Left lobe of liver (tissue), 2 donors: ENCODE data around the gene ARMC8. TPM values are rescaled to one million over a fixed set of nuclear protein-coding genes. Genes with fewer than 3 reads are reported as not detected.

Experiments
- ATAC-seq: fragments of 200-7000 bp; cut with Tn5 transposase; one replicate; pipeline ENCODE4 v1.9.1; 2020; ENCODE audit warnings: mild to moderate bottlenecking, moderate library complexity
- DNase-seq: peaks from one replicate; pipeline ENCODE4 v3.0.0-alpha.2; 2020; ENCODE audit warnings: low spot score
- total RNA-seq: library from RNA; stranded (reverse); gene quantifications from one replicate; pipeline ENCODE4 v1.2.1, GENCODE V29; 2021
- donor health status: DM: no; HTN: no; CAD: no; lungs with moderate emphysema.
- donor health status: DM: no; HTN: yes; CAD: no.

Gene ARMC8
- total RNA-seq, 1 donor from 2014 or later: 14.0 TPM

- ATAC-seq: no peak
- no peak for DNase-seq
Measured at GRCh38 chr3:138297059-138297607, 110.0 kb downstream of the ARMC8 start.

DNA sequence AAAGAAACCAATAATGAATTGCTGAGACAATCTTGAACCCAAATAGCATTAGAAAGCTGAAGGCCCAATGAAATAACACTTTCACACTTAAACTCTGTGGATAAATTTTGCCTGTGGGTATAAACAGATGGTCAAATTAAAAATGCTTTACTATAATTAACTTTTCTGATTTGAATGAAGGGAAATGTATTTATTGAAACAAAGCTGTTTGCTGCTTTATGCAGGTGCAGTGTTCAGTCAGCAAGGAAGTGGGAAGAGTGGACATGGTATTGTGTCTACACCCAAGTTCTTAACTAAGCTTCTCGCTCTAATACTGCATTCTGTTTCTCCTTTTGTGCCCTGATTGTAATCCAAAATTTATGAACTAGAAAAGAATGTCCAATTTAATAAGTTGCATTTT is 110.8 kb downstream of the ARMC8 start:
- DNase-seq (no peak), ATAC-seq (no peak)

GRCh38 chr3:138300647-138301046 is 113.5 kb downstream of the ARMC8 start:
- ATAC-seq (no peak), DNase-seq (no peak)

- DNase-seq (no peak), ATAC-seq (no peak)
Measured at GRCh38 chr3:138303474-138303873, 116.4 kb downstream of the ARMC8 start.

- no peak for ATAC-seq
Measured at GRCh38 chr3:138307899-138308298, 120.8 kb downstream of the ARMC8 start.

DNA sequence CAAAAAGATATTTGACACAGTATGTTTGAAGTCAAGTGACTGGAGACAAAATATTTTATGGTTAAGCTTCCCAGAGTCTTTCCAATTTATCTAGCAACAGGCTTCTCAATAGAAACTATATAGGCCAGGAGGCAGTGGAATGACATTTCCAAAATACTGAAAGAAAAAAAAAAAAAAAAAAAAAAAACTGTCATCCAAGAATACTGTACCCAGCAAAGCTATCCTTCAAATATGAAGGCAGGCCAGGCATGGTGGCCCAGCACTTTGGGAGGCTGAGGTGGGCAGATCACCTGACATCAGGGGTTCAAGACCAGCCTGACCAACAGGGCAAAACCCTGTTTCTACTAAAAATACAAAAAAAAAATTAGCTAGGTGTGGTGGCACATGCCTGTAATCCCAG is 121.7 kb downstream of the ARMC8 start:
- DNase-seq (no peak), ATAC-seq (no peak)

More at GRCh38 chr3:138307899-138308298, 120.8 kb downstream of the ARMC8 start:
- no peak for DNase-seq

- DNase-seq: no peak
- ATAC-seq: no peak
Measured at GRCh38 chr3:138310494-138310893, 123.4 kb downstream of the ARMC8 start.

DNA sequence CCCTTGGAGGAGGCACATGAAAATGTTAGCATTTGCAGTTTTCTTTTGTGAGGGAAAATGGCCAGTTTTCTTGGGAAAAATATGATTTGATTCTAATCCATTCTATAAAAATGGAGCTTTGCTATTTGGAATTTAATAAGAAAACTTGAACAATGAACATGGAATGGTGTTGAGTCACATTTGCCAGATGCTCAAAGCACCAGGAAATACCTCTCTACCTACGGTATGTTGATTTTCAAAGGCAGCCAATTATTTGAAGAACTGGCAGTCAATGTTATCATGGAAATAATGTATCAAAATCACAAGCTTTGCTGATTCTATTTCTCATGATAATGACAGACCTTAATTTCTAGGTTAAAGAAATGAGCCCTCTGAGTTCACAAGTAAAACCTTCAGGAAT is 127.7 kb downstream of the ARMC8 start:
- no peak for DNase-seq
- no peak for ATAC-seq

DNA sequence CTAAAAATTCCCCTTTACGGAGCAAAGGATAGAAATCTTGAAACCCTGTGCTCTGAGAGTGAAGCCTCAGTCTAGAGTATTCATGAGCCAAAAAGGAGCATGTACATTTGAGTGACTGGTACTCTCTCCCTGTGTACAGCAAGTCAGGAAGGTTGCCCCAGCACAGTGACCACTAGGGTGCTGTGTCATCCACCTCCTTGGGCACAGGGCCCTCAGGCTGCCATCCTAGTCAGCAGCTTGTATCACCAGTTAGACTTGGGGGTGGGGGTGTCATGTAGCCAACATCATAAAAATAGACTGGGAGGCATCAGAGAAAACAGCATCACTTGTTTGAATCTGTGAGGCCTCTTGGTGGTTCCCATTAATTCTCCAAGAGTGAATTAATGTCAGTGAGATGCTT is 130.6 kb downstream of the ARMC8 start:
- no peak for DNase-seq
- no peak for ATAC-seq

- ATAC-seq: no peak
- no peak for DNase-seq
Measured at GRCh38 chr3:138323971-138324370, 136.9 kb downstream of the ARMC8 start.

DNA sequence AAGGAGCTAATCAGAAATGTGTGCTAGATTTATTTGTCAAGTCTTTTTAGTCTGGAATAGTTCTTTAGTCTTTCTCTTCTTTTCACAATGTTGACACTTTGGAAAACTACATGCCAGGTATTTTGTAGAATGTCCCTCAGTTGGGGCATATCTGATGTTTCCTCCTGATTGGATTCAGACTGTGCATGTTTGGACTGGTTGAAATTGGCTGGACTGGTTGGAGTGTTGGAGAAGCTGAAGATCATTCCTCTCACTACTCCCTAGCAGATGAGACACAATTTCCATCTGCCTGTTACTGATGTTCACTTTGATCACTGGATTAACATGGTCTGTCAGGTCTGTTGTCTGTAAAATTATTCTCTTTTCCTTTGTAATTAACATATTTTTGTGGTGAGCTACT is 138.9 kb downstream of the ARMC8 start:
- ATAC-seq: no peak
- DNase-seq: no peak

- DNase-seq: no peak
- ATAC-seq: no peak
Measured at GRCh38 chr3:138326866-138327595, 139.9 kb downstream of the ARMC8 start.

DNA sequence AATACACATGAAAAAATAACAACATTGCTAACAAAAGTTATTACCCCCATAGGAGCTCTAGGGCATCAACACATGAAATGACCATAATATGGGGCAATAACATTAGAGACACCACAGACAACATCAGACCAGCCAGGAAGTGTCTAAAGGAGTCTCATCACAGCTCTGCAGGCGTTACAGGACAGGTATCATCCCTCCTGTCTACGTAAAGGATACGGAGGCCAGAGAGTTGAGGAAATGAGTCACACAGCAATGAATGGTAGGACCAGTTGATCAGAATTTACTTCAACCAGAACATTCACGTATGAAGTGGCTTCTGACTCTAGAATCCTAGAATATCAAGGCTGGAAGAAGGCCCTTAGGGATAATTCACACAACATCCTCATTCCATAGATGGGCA is 140.7 kb downstream of the ARMC8 start:
- DNase-seq (no peak), ATAC-seq (no peak)

- ATAC-seq: no peak
- no peak for DNase-seq
Measured at GRCh38 chr3:138328341-138328740, 141.2 kb downstream of the ARMC8 start.

- DNase-seq: peak; percentile 80
- ATAC-seq: peak; percentile 92
Measured at GRCh38 chr3:138329127-138329983, 142.3 kb downstream of the ARMC8 start, which contains the start of gene NME9. Gene NME9 (minus strand): TSS chr3:138329851. CDS start chr3:138329335, 516 bp downstream.

DNA sequence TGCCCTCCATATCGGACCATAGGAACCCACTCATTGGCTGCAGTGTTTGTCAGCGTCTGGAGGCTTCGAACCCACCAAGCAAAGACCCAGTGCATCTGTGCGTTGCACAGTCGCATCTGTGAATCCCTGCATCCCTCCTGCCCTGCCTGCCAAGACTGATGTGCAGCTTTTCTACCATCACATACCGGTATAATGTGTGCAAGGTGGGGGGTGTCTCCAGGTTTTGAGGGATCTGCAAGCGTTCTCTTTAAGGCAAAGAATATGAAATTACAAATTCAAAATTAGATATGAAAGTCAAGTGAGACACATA is 142.8 kb downstream of the ARMC8 start:
- DNase-seq: no peak
- no peak for ATAC-seq

- DNase-seq (no peak), ATAC-seq (no peak)
Measured at GRCh38 chr3:138331143-138331894, 144.2 kb downstream of the ARMC8 start.

- ATAC-seq: peak; percentile 61
- peak; percentile 2 for DNase-seq
Measured at GRCh38 chr3:138332472-138333073, 145.5 kb downstream of the ARMC8 start.

- ATAC-seq: no peak
- DNase-seq: peak; percentile 4
Measured at GRCh38 chr3:138334608-138335007, 147.5 kb downstream of the ARMC8 start.

GRCh38 chr3:138336454-138336999 is 149.4 kb downstream of the ARMC8 start:
- ATAC-seq (no peak), DNase-seq (no peak)
